Activated CD4-positive, alpha-beta T cell treated with anti-CD3 and anti-CD28 coated beads, Interleukin-2, amount 10 ng/mL, durations not matched to agents 7 days and 5 days (primary cell): ENCODE results near the gene MEOX2. TPM values are rescaled to one million over a fixed set of nuclear protein-coding genes. Genes with fewer than 3 reads are reported as not detected.

ENCODE experiments used
- CTCF ChIA-PET: fragments of 350-600 bp; sonication (Branson Sonifier 250); formaldehyde crosslinking; loops from one replicate; lab custom pipeline; 2021; ENCODE audit warnings: antibody characterized with exemption; lab: Charles Lee
- POLR2A ChIA-PET: fragments of 350-600 bp; sonication (Branson Sonifier 250); formaldehyde crosslinking; loops from one replicate; lab custom pipeline; 2021; ENCODE audit warnings: antibody characterized with exemption; lab: Charles Lee
- DNase-seq: peaks from one replicate; pipeline ENCODE4 v3.0.0-alpha.2; 2020
- H3K27ac Mint-ChIP-seq: one replicate; pipeline ENCODE4 v1.8.0; 2021; ENCODE audit warnings: mild to moderate bottlenecking, moderate library complexity, mixed read lengths
- H3K27me3 Mint-ChIP-seq: one replicate; pipeline ENCODE4 v1.8.0; 2021; ENCODE audit warnings: mixed read lengths
- H3K36me3 Mint-ChIP-seq: one replicate; pipeline ENCODE4 v1.8.0; 2021; ENCODE audit warnings: low read depth, mixed read lengths
- H3K4me1 Mint-ChIP-seq: one replicate; pipeline ENCODE4 v1.8.0; 2021; ENCODE audit warnings: mixed read lengths
- H3K4me3 Mint-ChIP-seq: one replicate; pipeline ENCODE4 v1.8.0; 2021; ENCODE audit warnings: mild to moderate bottlenecking, moderate library complexity, mixed read lengths
- H3K9me3 Mint-ChIP-seq: one replicate; pipeline ENCODE4 v1.8.0; 2021; ENCODE audit warnings: mixed read lengths
- total RNA-seq, 2 experiments: library from RNA; stranded (reverse); gene quantifications; one replicate each; pipeline ENCODE4 v1.2.3, GENCODE V29; 2021

The MEOX2 gene
- total RNA-seq, 2 experiments from 2014 or later: not detected

GRCh38 chr7:15687546-15688278 is 1.2 kb upstream of the MEOX2 start:
- Mint-ChIP-seq H3K27ac (no peak overlapping the region), H3K36me3 (no peaks in the 10 kb centered on the region), H3K9me3 (no peaks in the 10 kb centered on the region), H3K27me3 (peaks cover 39% of the 10 kb centered on the region), H3K4me1 (no peaks in the 10 kb centered on the region), H3K4me3 (no peak overlapping the region)
- ChIA-PET CTCF (no interaction called here), POLR2A (no interaction called here)
- DNase-seq: no peak

DNA sequence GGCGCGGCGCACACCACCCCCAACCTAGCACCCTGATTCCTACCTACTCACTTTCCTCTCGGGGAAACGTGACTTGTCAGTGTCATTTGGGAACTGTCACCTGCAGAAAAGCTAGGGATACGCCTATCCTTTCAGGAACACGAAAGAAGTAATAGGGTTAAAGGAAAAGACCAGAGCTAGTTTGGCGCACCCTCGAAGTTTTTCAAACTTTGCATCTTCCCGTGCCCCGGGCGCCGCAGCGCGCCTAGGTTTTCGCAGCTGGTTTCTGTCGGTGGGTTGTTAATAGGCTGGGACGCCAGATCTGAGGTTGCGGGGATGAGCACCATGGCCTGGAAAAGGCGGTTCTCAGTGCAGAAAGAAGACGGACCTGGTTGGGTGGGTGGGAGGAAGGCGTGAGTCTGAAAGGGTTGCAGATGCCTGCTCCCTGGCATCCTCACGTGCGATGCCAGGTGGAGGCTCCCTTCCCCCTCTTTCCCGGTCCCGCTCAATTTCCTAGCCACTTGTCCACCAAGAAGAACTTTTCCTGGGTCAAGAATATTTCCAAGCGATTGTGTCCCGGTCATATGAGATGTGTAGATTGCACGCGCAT is 568 bp upstream of the MEOX2 start:
- peak overlapping the region; percentile 9 for H3K27ac Mint-ChIP-seq
- H3K27me3 Mint-ChIP-seq: peaks cover 39% of the 10 kb centered on the region
- no peaks in the 10 kb centered on the region for H3K36me3 Mint-ChIP-seq
- CTCF ChIA-PET: no interaction called here
- H3K4me3 Mint-ChIP-seq: no peak overlapping the region
- H3K9me3 Mint-ChIP-seq: no peaks in the 10 kb centered on the region
- H3K4me1 Mint-ChIP-seq: no peaks in the 10 kb centered on the region
- POLR2A ChIA-PET: no interaction called here
- DNase-seq: no peak

- no peaks in the 10 kb centered on the region for H3K36me3 Mint-ChIP-seq
- no peak for DNase-seq
- no peak overlapping the region for H3K4me3 Mint-ChIP-seq
- ChIA-PET CTCF (no interaction called here), POLR2A (no interaction called here)
- no peak overlapping the region for H3K27ac Mint-ChIP-seq
- no peaks in the 10 kb centered on the region for H3K9me3 Mint-ChIP-seq
- no peaks in the 10 kb centered on the region for H3K4me1 Mint-ChIP-seq
- peaks cover 39% of the 10 kb centered on the region for H3K27me3 Mint-ChIP-seq
Measured at GRCh38 chr7:15685358-15686294, 857 bp downstream of the MEOX2 start.

GRCh38 chr7:15684871-15685270 is 1.6 kb downstream of the MEOX2 start:
- no peak overlapping the region for H3K27ac Mint-ChIP-seq
- CTCF ChIA-PET: no interaction called here
- peaks cover 39% of the 10 kb centered on the region for H3K27me3 Mint-ChIP-seq
- no peaks in the 10 kb centered on the region for H3K9me3 Mint-ChIP-seq
- DNase-seq: no peak
- POLR2A ChIA-PET: no interaction called here
- no peak overlapping the region for H3K4me3 Mint-ChIP-seq
- H3K4me1 Mint-ChIP-seq: no peaks in the 10 kb centered on the region
- H3K36me3 Mint-ChIP-seq: no peaks in the 10 kb centered on the region

DNA sequence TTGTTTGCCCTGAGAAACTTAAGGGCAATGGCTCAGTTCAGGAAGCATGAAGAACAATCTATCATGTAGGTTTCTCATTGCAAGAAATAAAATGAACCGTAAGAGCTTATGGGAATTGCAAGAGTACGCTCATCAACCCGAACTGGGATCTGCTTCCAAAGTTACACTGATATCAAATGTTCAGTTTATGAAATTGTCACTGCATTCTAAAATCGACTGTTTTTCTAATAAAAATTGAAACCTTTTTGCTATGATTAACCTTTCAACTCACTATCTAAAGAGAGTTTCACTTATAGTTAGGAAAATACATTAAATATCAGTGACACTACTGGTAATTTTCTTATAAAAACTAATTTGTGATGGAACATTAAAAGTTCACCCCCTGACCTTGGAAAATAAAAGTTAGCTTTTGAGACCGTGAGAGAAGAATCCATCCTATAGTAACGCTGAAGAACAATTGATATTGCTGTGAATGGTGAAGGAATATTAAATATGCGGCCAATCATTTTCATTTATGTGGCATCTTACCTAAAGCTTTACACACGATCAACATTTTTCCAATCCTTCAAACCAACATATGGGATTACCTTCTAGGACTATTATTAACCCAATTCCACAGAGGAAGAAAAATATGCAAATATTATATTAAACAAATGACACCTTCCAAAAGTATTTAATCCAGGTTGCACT is 2.2 kb downstream of the MEOX2 start:
- Mint-ChIP-seq H3K9me3 (no peaks in the 10 kb centered on the region), H3K36me3 (no peaks in the 10 kb centered on the region), H3K4me3 (no peak overlapping the region), H3K27ac (no peak overlapping the region), H3K4me1 (no peaks in the 10 kb centered on the region), H3K27me3 (peaks cover 39% of the 10 kb centered on the region)
- ChIA-PET POLR2A (no interaction called here), CTCF (no interaction called here)
- DNase-seq: no peak

GRCh38 chr7:15682751-15683245 is 3.7 kb downstream of the MEOX2 start:
- Mint-ChIP-seq H3K4me1 (no peaks in the 10 kb centered on the region), H3K27ac (no peak overlapping the region), H3K4me3 (no peak overlapping the region), H3K9me3 (no peaks in the 10 kb centered on the region), H3K27me3 (peaks cover 32% of the 10 kb centered on the region), H3K36me3 (no peaks in the 10 kb centered on the region)
- ChIA-PET CTCF (no interaction called here), POLR2A (no interaction called here)
- no peak for DNase-seq

GRCh38 chr7:15682111-15682510 is 4.4 kb downstream of the MEOX2 start:
- Mint-ChIP-seq H3K9me3 (no peaks in the 10 kb centered on the region), H3K4me3 (no peak overlapping the region), H3K27ac (no peak overlapping the region), H3K36me3 (no peaks in the 10 kb centered on the region), H3K4me1 (no peaks in the 10 kb centered on the region), H3K27me3 (peaks cover 25% of the 10 kb centered on the region)
- ChIA-PET CTCF (no interaction called here), POLR2A (no interaction called here)
- DNase-seq: no peak

DNA sequence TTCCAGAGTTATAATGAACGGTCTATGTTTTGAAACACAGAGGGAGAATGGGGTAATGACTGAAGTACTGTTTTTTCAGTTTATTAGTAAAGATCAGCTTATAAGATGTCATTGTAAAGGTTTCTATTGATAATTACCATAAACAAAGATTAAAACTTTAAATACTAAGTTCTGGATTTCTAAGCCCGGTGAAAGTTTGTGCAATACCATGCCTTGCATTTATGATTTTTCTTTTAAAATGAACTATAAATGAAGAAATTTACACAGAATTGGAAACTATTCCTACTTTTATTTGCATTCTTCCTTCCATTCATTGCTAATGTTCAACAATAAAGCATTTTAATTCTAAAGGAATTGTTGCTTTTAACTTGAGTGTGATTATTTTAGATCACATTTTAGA is 4.9 kb downstream of the MEOX2 start:
- Mint-ChIP-seq H3K4me3 (no peak overlapping the region), H3K27ac (no peak overlapping the region), H3K27me3 (peaks cover 20% of the 10 kb centered on the region), H3K4me1 (no peaks in the 10 kb centered on the region), H3K36me3 (no peaks in the 10 kb centered on the region), H3K9me3 (no peaks in the 10 kb centered on the region)
- no peak for DNase-seq
- ChIA-PET CTCF (no interaction called here), POLR2A (no interaction called here)

- Mint-ChIP-seq H3K27me3 (peaks cover 16% of the 10 kb centered on the region), H3K27ac (no peak overlapping the region), H3K4me1 (no peaks in the 10 kb centered on the region), H3K4me3 (no peak overlapping the region), H3K9me3 (no peaks in the 10 kb centered on the region), H3K36me3 (no peaks in the 10 kb centered on the region)
- ChIA-PET POLR2A (no interaction called here), CTCF (no interaction called here)
- no peak for DNase-seq
Measured at GRCh38 chr7:15681186-15681585, 5.3 kb downstream of the MEOX2 start.

DNA sequence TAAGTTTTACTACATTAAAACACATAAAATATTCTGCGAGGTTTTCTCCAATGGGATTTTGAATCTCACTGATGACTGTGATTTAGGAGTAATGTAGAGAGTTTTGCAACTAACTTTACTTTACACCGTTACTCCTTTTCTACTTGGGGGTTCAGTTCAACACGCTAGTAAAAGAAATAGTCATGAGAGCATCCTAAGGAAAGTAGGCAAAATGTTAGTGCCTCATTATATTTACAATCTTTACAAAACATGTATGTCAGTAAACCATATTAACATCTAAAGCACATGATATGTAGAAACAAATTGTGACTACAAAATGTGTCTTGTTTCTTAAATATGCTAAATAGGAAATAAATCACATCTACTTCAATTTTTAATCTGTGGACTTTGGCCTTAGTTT is 6.0 kb downstream of the MEOX2 start:
- H3K4me3 Mint-ChIP-seq: no peak overlapping the region
- ChIA-PET POLR2A (no interaction called here), CTCF (no interaction called here)
- H3K36me3 Mint-ChIP-seq: no peaks in the 10 kb centered on the region
- no peak overlapping the region for H3K27ac Mint-ChIP-seq
- no peaks in the 10 kb centered on the region for H3K9me3 Mint-ChIP-seq
- peaks cover 9% of the 10 kb centered on the region for H3K27me3 Mint-ChIP-seq
- DNase-seq: no peak
- no peaks in the 10 kb centered on the region for H3K4me1 Mint-ChIP-seq

DNA sequence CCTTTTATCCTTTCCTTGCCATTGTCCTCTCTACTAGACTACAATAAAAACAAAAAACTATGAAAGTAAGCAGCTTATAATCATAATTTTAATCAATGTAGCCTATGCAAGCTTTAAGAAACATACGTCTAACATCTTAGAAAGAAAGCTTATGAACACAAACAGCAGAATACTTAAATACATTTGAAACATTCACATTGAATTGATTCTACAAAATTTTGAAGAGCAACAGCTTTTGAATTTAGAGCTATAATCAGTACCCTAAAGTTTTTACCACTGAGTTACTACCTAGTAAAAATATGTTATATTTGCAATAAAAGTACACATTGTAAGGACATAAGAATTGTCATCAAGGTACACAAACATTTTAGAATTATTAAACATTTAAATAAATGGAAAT is 7.2 kb downstream of the MEOX2 start:
- DNase-seq: no peak
- ChIA-PET CTCF (no interaction called here), POLR2A (no interaction called here)
- no peak overlapping the region for H3K27ac Mint-ChIP-seq
- no peaks in the 10 kb centered on the region for H3K4me1 Mint-ChIP-seq
- no peak overlapping the region for H3K4me3 Mint-ChIP-seq
- no peaks in the 10 kb centered on the region for H3K9me3 Mint-ChIP-seq
- peaks cover 1% of the 10 kb centered on the region for H3K27me3 Mint-ChIP-seq
- no peaks in the 10 kb centered on the region for H3K36me3 Mint-ChIP-seq

- Mint-ChIP-seq H3K4me1 (no peaks in the 10 kb centered on the region), H3K4me3 (no peak overlapping the region), H3K36me3 (no peaks in the 10 kb centered on the region), H3K9me3 (no peaks in the 10 kb centered on the region), H3K27ac (no peak overlapping the region), H3K27me3 (no peaks in the 10 kb centered on the region)
- no peak for DNase-seq
- ChIA-PET CTCF (no interaction called here), POLR2A (no interaction called here)
Measured at GRCh38 chr7:15678653-15679052, 7.8 kb downstream of the MEOX2 start.
